ENCODE measurements around the gene MST1.

The MST1 gene

GRCh38 chr3:49717959-49718857, 28.9 kb upstream of the MST1 start:
- no peak for DNase-seq

GRCh38 chr3:49717211-49717958, 28.1 kb upstream of the MST1 start:
- no peak for DNase-seq

- no peak for DNase-seq
Measured at GRCh38 chr3:49716691-49717210, 27.5 kb upstream of the MST1 start.

- DNase-seq, result no peak
Measured at GRCh38 chr3:49716169-49716568, 26.9 kb upstream of the MST1 start.

GRCh38 chr3:49715611-49716121, 26.4 kb upstream of the MST1 start:
- DNase-seq, result no peak

- no peak for DNase-seq
Measured at GRCh38 chr3:49714728-49715550, 25.7 kb upstream of the MST1 start.

- DNase-seq, result no peak
Measured at GRCh38 chr3:49713336-49714105, 24.2 kb upstream of the MST1 start.

GRCh38 chr3:49712631-49713317, 23.5 kb upstream of the MST1 start:
- DNase-seq, result no peak

GRCh38 chr3:49712166-49712565, 22.9 kb upstream of the MST1 start:
- no peak for DNase-seq

- no peak for DNase-seq
Measured at GRCh38 chr3:49711489-49711888, 22.2 kb upstream of the MST1 start.

GRCh38 chr3:49709852-49710251, 20.6 kb upstream of the MST1 start:
- no peak for DNase-seq

- DNase-seq, result no peak
Measured at GRCh38 chr3:49707113-49707480, 17.8 kb upstream of the MST1 start.

GRCh38 chr3:49706456-49707112, 17.3 kb upstream of the MST1 start:
- DNase-seq, result no peak

GRCh38 chr3:49705390-49705960, 16.2 kb upstream of the MST1 start:
- no peak for DNase-seq

GRCh38 chr3:49704629-49705028, 15.4 kb upstream of the MST1 start:
- no peak for DNase-seq

- DNase-seq, result no peak
Measured at GRCh38 chr3:49703956-49704355, 14.7 kb upstream of the MST1 start.

- DNase-seq, result peak; percentile 67 to 74
Measured at GRCh38 chr3:49703443-49703927, 14.2 kb upstream of the MST1 start.

GRCh38 chr3:49702672-49703071, 13.4 kb upstream of the MST1 start:
- no peak for DNase-seq

- DNase-seq, result no peak
Measured at GRCh38 chr3:49701388-49702077, 12.3 kb upstream of the MST1 start.
